Erythroblast (primary cell): Measurements from ENCODE around the gene DPEP2.

ENCODE experiments used
- GATA1 ChIP-seq: IDR thresholded peaks from 2 replicates; pipeline ENCODE4 v1.6.1; 2011; ENCODE audit warnings: low read depth, mild to moderate bottlenecking, control low read depth, low read length, moderate library complexity
- POLR2A ChIP-seq: IDR thresholded peaks from 2 replicates; pipeline ENCODE4 v1.6.1; 2011; ENCODE audit warnings: mild to moderate bottlenecking, low read length

DNA sequence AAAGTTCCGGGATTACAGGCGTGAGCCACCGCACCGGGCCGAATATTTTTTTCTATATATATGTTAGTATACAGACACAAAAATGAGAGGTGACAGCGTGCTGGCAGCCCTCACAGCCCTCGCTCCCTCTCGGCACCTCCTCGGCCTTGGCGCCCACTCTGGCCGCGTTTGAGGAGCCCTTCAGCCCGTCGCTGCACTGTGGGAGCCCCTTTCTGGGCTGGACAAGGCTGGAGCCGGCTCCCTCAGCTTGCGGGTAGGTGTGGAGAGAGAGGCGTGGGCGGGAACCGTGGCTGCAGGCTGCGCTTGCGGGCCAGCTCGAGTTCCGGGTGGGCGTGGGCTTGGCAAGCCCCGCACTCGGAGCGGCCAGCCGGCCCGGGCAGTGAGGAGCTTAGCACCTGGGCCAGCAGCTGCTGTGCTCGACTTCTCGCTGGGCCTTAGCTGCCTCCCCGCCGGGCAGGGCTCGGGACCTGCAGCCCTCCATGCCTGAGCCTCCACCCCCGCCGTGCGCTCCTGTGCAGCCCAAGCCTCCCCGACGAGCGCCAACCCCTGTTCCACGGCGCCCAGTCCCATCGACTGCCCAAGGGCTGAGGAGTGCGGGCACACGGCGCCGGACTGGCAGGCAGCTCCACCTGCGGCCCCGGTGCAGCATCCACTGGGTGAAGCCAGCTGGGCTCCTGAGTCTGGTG lies 17.1 kb downstream of the DPEP2 start:
- TF ChIP-seq POLR2A = no peak
- no peak for TF ChIP-seq GATA1
